ENCODE data around the gene MKRN3.

GRCh38 chr15:23569151-23569925 lies 3.9 kb downstream of the MKRN3 start:
- TF ChIP-seq CTCF (IDR thresholded peaks at IDR 0.05; ENCODE audit: insufficient read depth, low read length, poor library complexity, severe bottlenecking) (no peak), EZH2phosphoT487 (conservative IDR thresholded peaks at IDR 0.05; ENCODE audit: low read length) (no peak)

All from SU-DHL-6 (cell line).